Pancreas (tissue), 10 donors: ENCODE measurements around the gene TTBK2. TPM values are rescaled to one million over a fixed set of nuclear protein-coding genes. Genes with fewer than 3 reads are reported as not detected.

ENCODE experiments used
- ATAC-seq, 4 donors: fragments of 200-7000 bp; cut with Tn5 transposase; one replicate each; pipeline versions ENCODE4 v1.8.0 to v1.9.1; 2020; ENCODE audit warnings: mild to moderate bottlenecking in 4 of 4, moderate library complexity in 4 of 4
- DNase-seq, 6 donors: peaks; one replicate each; pipeline ENCODE4 v3.0.0-alpha.2; 2020
- FAIRE-seq: peaks from 2 replicates; lab custom pipeline; 2012; peaks lifted over from hg19 to GRCh38; lab: Jason Lieb, UNC
- H3K27ac ChIP-seq, 4 donors: fragments of 200-600 bp; sonication (generic); 1 replicate in 3 of 4; 2 replicates in 1 of 4; pipeline versions ENCODE4 v1.5.0 to v1.8.0; 2020
- H3K27me3 ChIP-seq, 4 donors: fragments of 200-600 bp; one replicate each; pipeline ENCODE4 v1.8.0; 2021
- H3K36me3 ChIP-seq, 3 donors: fragments of 200-600 bp; sonication (generic) in 1 of 3; one replicate each; pipeline versions ENCODE4 v1.5.0 to v1.8.0; 2020 to 2021
- H3K4me1 ChIP-seq, 3 donors: fragments of 200-600 bp; one replicate each; pipeline ENCODE4 v1.8.0; 2021
- H3K4me3 ChIP-seq, 4 donors: fragments of 200-600 bp; sonication (generic) in 2 of 4; one replicate each; pipeline versions ENCODE4 v1.5.0 to v1.8.0; 2020 to 2021
- H3K9me3 ChIP-seq, 4 donors: fragments of 200-600 bp; one replicate each; pipeline ENCODE4 v1.8.0; 2021
- WGBS, 2 donors: extraction: QIAGEN DNeasy Blood & Tissue Kit; methylation state at CpG; one replicate each; pipeline ENCODE4 v1.1.7; 2013; 5-methylcytosine and 5-hydroxymethylcytosine counted together
- intact Hi-C, 3 donors: fragments of 100-400 bp; cut with DNase I; formaldehyde crosslinking; loops; one replicate each; pipeline versions ENCODE4 v1.11.1 to v1.14.2; 2022
- polyA plus RNA-seq, 2 donors: library from polyadenylated mRNA; stranded (reverse); fragments of 200-250 nt; gene quantifications; one replicate each; pipeline ENCODE4 v1.2.3, GENCODE V29; 2013
- total RNA-seq, 6 donors: library from RNA; stranded (reverse); fragmentation: NEBNext Ultra II Directional in 4 of 6; extraction: Animal tissue kit (Norgen Biotek cat#: 25700) in 4 of 6; gene quantifications; one replicate each; pipeline versions ENCODE4 v1.2.1 to v1.2.4, GENCODE V29; 2021 to 2023
- TF ChIP-seq, protein P1 (sequence below), 4 donors: fragments of 200-600 bp; sonication (generic) in 3 of 4; IDR thresholded peaks; one replicate each; pipeline versions ENCODE4 v1.5.0 to v1.8.0; 2021; ENCODE audit warnings: antibody characterized with exemption in 4 of 4
- donor health status: healthy with polysubstance abuse.
- donor health status: DM: no; HTN: no; CAD: no; lungs with moderate emphysema.
- donor health status: DM: no; HTN: no; CAD: no.
- donor health status: control.
- donor health status: control.
- donor health status: Bipolar disorder and iron deficiency.
- donor health status: DM: yes; HTN: yes; CAD: no.
- donor health status: DM: no; HTN: no; CAD: no.
- donor health status: DM: no; HTN: no; CAD: no.
- donor health status: DM: yes; HTN: yes; CAD: no.

Gene TTBK2
- total and polyA plus RNA-seq, 8 donors, result 1.7 to 8.5 (median 4.8) TPM

DNA sequence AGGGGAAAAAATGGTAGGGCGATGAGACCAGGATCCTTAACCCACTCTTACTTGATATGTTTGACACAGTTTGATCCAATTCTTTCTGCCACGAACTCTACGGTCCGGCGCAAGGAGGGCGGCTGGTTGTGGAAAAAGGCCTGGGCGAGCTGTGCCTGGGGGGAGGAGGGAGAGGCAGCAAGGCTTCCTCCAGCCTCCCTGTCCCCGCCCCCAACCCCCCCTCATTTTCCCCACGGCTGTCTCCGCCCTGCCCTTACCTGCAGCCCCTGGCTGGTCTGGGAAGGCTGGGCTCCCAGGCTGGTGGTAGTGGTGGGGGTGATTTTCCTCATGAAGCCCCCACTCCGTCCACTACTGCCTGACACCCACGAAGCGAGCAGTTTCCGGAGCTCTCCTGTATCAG, 191.6 kb downstream of the TTBK2 start:
- H3K27ac ChIP-seq, result no peak overlapping the region
- no peaks in the 10 kb centered on the region for H3K27me3 ChIP-seq
- intact Hi-C loops, result no loop called here
- no peak for FAIRE-seq
- DNase-seq, result no peak
- ATAC-seq, result no peak
- H3K4me1 ChIP-seq, result no peaks in the 10 kb centered on the region
- H3K4me3 ChIP-seq, result no peak overlapping the region
- H3K9me3 ChIP-seq, result no peaks in the 10 kb centered on the region
- H3K36me3 ChIP-seq, result peaks cover 5 to 73% (median 5%) of the 10 kb centered on the region in 3 donors
- TF ChIP-seq, protein P1, sequence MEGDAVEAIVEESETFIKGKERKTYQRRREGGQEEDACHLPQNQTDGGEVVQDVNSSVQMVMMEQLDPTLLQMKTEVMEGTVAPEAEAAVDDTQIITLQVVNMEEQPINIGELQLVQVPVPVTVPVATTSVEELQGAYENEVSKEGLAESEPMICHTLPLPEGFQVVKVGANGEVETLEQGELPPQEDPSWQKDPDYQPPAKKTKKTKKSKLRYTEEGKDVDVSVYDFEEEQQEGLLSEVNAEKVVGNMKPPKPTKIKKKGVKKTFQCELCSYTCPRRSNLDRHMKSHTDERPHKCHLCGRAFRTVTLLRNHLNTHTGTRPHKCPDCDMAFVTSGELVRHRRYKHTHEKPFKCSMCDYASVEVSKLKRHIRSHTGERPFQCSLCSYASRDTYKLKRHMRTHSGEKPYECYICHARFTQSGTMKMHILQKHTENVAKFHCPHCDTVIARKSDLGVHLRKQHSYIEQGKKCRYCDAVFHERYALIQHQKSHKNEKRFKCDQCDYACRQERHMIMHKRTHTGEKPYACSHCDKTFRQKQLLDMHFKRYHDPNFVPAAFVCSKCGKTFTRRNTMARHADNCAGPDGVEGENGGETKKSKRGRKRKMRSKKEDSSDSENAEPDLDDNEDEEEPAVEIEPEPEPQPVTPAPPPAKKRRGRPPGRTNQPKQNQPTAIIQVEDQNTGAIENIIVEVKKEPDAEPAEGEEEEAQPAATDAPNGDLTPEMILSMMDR (IDR thresholded peaks at IDR 0.05), result no peak
- 89 to 92% methylated on average over 13 to 14 of the region's 14 CpGs for WGBS, 2 donors

DNA sequence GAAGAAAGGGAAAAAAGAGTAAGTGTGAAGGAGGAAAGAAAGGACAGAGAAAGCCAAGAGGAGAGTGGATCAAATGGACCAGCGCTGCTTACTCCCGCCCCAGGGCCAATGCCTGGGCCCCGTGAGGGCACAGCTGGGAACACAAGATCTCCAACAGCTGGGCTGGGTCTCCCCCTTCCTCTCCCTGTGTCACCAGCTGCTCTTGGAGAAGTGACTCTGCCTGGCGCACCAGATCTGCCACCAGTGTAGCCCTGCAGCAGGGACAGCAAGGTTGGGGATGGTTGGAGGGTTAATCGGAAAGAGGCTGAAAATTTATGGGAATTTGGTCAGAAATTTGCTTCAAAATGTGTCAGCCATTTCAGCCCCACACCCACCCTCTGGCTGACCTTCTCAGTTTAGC, 192.0 kb downstream of the TTBK2 start:
- H3K27ac ChIP-seq, result no peak overlapping the region
- intact Hi-C loops, result no loop called here
- no peak for DNase-seq
- H3K4me1 ChIP-seq, result no peaks in the 10 kb centered on the region
- H3K4me3 ChIP-seq, result no peak overlapping the region
- H3K27me3 ChIP-seq, result no peaks in the 10 kb centered on the region
- ATAC-seq, result no peak
- no peak for FAIRE-seq
- peaks cover 5 to 71% (median 5%) of the 10 kb centered on the region in 3 donors for H3K36me3 ChIP-seq
- WGBS, 2 donors, result 83 to 96% methylated on average over 5 of the region's 5 CpGs
- TF ChIP-seq, protein P1 (IDR thresholded peaks at IDR 0.05), result no peak
- no peaks in the 10 kb centered on the region for H3K9me3 ChIP-seq

GRCh38 chr15:42727750-42728381, 192.7 kb downstream of the TTBK2 start:
- peak in 1 of 6 donors; percentile 9 for DNase-seq
- no peak overlapping the region for H3K4me3 ChIP-seq
- H3K27ac ChIP-seq, result no peak overlapping the region
- no peaks in the 10 kb centered on the region for H3K9me3 ChIP-seq
- no peak for ATAC-seq
- intact Hi-C loops, result no loop called here
- no peaks in the 10 kb centered on the region for H3K27me3 ChIP-seq
- H3K4me1 ChIP-seq, result no peaks in the 10 kb centered on the region
- H3K36me3 ChIP-seq, result peaks cover 5 to 69% (median 5%) of the 10 kb centered on the region in 3 donors
- WGBS, 2 donors, result 87 to 88% methylated on average over 13 of the region's 13 CpGs
- TF ChIP-seq, protein P1 (IDR thresholded peaks at IDR 0.05), result no peak
- no peak for FAIRE-seq

GRCh38 chr15:42726114-42726513, 194.5 kb downstream of the TTBK2 start:
- no peaks in the 10 kb centered on the region for H3K4me1 ChIP-seq
- H3K4me3 ChIP-seq, result no peak overlapping the region
- no peak overlapping the region for H3K27ac ChIP-seq
- WGBS, 2 donors, result 82 to 83% methylated on average over 11 of the region's 11 CpGs
- TF ChIP-seq, protein P1 (IDR thresholded peaks at IDR 0.05), result no peak
- intact Hi-C loops, result no loop called here
- H3K27me3 ChIP-seq, result no peaks in the 10 kb centered on the region
- no peaks in the 10 kb centered on the region for H3K9me3 ChIP-seq
- H3K36me3 ChIP-seq, result peaks cover 0 to 57% (median 5%) of the 10 kb centered on the region in 3 donors
- DNase-seq (peak in 1 of 6 donors; percentile 53), ATAC-seq (no peak), FAIRE-seq (no peak)

GRCh38 chr15:42725331-42725903, 195.2 kb downstream of the TTBK2 start:
- Histone ChIP-seq H3K4me3 (no peak overlapping the region), H3K9me3 (no peaks in the 10 kb centered on the region), H3K36me3 (peaks cover 0 to 51% (median 5%) of the 10 kb centered on the region in 3 donors), H3K4me1 (no peaks in the 10 kb centered on the region), H3K27ac (no peak overlapping the region), H3K27me3 (no peaks in the 10 kb centered on the region)
- FAIRE-seq (no peak), ATAC-seq (no peak), DNase-seq (peak in 1 of 6 donors; percentile 6)
- TF ChIP-seq, protein P1 (IDR thresholded peaks at IDR 0.05), result no peak
- WGBS, 2 donors, result 90 to 95% methylated on average over 12 of the region's 12 CpGs
- intact Hi-C loops, result no loop called here
